Stimulated activated naive CD8-positive, alpha-beta T cell treated with anti-CD3 and anti-CD28 coated beads, Interleukin-15, amount 100 ng/mL, for 72 hours (primary cell): ENCODE results near the gene SH3RF3.

ENCODE experiments used
- ATAC-seq: fragments of 150-1000 bp; cut with Tn5 transposase; 2 replicates; pipeline ENCODE4 v1.10.0; 2021; ENCODE audit warnings: mild to moderate bottlenecking, moderate library complexity
- DNase-seq, 2 donors: peaks; one replicate each; pipeline ENCODE4 v3.0.0; 2021 to 2022
- H3K27ac Mint-ChIP-seq, 2 donors: one replicate each; pipeline ENCODE4 v1.8.0; 2022; ENCODE audit warnings: mild to moderate bottlenecking in 2 of 2, mixed read lengths in 2 of 2, moderate library complexity in 2 of 2
- H3K27me3 Mint-ChIP-seq: one replicate; pipeline ENCODE4 v1.8.0; 2022; ENCODE audit warnings: mixed read lengths
- H3K4me1 Mint-ChIP-seq: one replicate; pipeline ENCODE4 v1.8.0; 2022; ENCODE audit warnings: mild to moderate bottlenecking, mixed read lengths
- H3K4me3 Mint-ChIP-seq, 2 donors: one replicate each; pipeline ENCODE4 v1.8.0; 2022; ENCODE audit warnings: mild to moderate bottlenecking in 2 of 2, mixed read lengths in 2 of 2, moderate library complexity in 1 of 2
- H3K9me3 Mint-ChIP-seq, 2 donors: one replicate each; pipeline ENCODE4 v1.8.0; 2022; ENCODE audit warnings: mixed read lengths in 2 of 2

SH3RF3 gene

GRCh38 chr2:109141727-109142283 lies 12.8 kb downstream of the SH3RF3 start:
- Mint-ChIP-seq H3K4me3 (no peak overlapping the region), H3K4me1 (peaks cover 65% of the 10 kb centered on the region), H3K9me3 (no peaks in the 10 kb centered on the region), H3K27me3 (no peaks in the 10 kb centered on the region), H3K27ac (no peak overlapping the region)
- DNase-seq (no peak), ATAC-seq (no peak)

GRCh38 chr2:109142416-109143210 lies 13.6 kb downstream of the SH3RF3 start:
- ATAC-seq (no peak), DNase-seq (no peak)
- no peaks in the 10 kb centered on the region for H3K9me3 Mint-ChIP-seq
- no peak overlapping the region for H3K4me3 Mint-ChIP-seq
- peak overlapping the region in 1 of 2 donors; percentile 54 for H3K27ac Mint-ChIP-seq
- no peaks in the 10 kb centered on the region for H3K27me3 Mint-ChIP-seq
- H3K4me1 Mint-ChIP-seq, result peaks cover 60% of the 10 kb centered on the region

GRCh38 chr2:109143214-109144187 lies 14.5 kb downstream of the SH3RF3 start:
- DNase-seq (peak in 1 of 2 donors; percentile 39), ATAC-seq (peak; percentile 82)
- no peaks in the 10 kb centered on the region for H3K27me3 Mint-ChIP-seq
- no peaks in the 10 kb centered on the region for H3K9me3 Mint-ChIP-seq
- no peak overlapping the region for H3K27ac Mint-ChIP-seq
- peaks cover 53% of the 10 kb centered on the region for H3K4me1 Mint-ChIP-seq
- H3K4me3 Mint-ChIP-seq, result peak overlapping the region in 1 of 2 donors; percentile 25

DNA sequence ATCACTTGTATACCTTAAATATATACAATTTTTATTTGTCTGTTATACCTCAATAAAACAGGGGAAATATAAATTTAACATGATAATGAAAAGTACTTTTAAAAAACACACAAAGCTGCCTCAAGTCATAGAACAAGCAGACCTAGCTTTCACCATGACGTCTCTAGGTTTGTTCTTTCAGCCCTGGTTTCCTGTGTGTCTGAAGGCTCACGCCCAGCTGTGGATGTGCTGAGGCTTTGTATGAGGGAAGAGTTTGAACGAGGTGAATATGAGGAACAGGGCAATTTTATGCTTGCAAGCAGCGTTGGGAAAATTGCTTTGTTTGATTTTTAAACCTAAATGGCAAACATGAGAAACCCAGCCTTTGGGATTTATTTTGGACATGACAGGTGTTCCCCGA lies 15.3 kb downstream of the SH3RF3 start:
- peaks cover 52% of the 10 kb centered on the region for H3K4me1 Mint-ChIP-seq
- H3K27ac Mint-ChIP-seq, result no peak overlapping the region
- no peak overlapping the region for H3K4me3 Mint-ChIP-seq
- DNase-seq (no peak), ATAC-seq (peak; percentile 48)
- no peaks in the 10 kb centered on the region for H3K9me3 Mint-ChIP-seq
- H3K27me3 Mint-ChIP-seq, result no peaks in the 10 kb centered on the region

- no peak for DNase-seq
- no peak overlapping the region for H3K4me3 Mint-ChIP-seq
- no peaks in the 10 kb centered on the region for H3K9me3 Mint-ChIP-seq
- ATAC-seq, result no peak
- peaks cover 53% of the 10 kb centered on the region for H3K4me1 Mint-ChIP-seq
- H3K27me3 Mint-ChIP-seq, result no peaks in the 10 kb centered on the region
- H3K27ac Mint-ChIP-seq, result no peak overlapping the region
Measured at GRCh38 chr2:109144721-109145120, 15.7 kb downstream of the SH3RF3 start.

GRCh38 chr2:109145286-109145685 lies 16.3 kb downstream of the SH3RF3 start:
- Mint-ChIP-seq H3K27me3 (no peaks in the 10 kb centered on the region), H3K4me3 (no peak overlapping the region), H3K27ac (peak overlapping the region in 1 of 2 donors; percentile 18), H3K9me3 (no peaks in the 10 kb centered on the region), H3K4me1 (peaks cover 53% of the 10 kb centered on the region)
- ATAC-seq (no peak), DNase-seq (no peak)

GRCh38 chr2:109147405-109147804 lies 18.4 kb downstream of the SH3RF3 start:
- H3K4me1 Mint-ChIP-seq, result peaks cover 56% of the 10 kb centered on the region
- H3K27ac Mint-ChIP-seq, result no peak overlapping the region
- H3K9me3 Mint-ChIP-seq, result no peaks in the 10 kb centered on the region
- H3K27me3 Mint-ChIP-seq, result no peaks in the 10 kb centered on the region
- no peak for ATAC-seq
- no peak for DNase-seq
- no peak overlapping the region for H3K4me3 Mint-ChIP-seq

DNA sequence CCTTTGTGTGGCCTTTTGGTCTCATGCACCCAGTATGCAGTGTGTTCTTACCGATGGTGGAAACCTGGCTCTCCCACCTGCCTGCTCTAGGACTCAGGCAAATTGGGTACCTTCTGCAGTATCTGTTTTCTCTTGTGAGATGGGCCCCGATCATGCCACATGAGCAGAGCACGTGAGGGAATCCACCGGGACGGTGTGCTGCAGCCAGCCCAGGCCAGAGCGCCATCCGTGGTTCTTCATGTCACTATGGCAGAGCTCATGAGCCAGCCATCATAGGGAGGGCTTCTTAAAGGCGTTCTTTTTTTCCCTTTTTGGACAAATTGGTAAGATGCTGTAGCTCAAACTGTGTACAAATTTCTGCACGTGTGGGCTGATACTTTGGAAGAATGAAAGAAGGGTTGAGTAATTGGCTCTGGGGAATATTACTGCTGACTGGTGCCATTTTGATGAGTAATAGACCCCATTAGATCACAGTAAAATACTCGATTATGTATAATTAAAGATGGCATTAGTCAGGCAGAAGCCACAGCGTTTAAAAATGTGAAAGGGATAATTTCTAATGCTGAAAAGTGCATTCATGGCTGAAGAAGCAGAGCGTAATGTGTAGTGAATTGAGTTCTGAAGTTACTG lies 19.2 kb downstream of the SH3RF3 start:
- H3K27me3 Mint-ChIP-seq, result no peaks in the 10 kb centered on the region
- peaks cover 49% of the 10 kb centered on the region for H3K4me1 Mint-ChIP-seq
- H3K27ac Mint-ChIP-seq, result no peak overlapping the region

GRCh38 chr2:109148991-109149645 lies 20.1 kb downstream of the SH3RF3 start:
- H3K9me3 Mint-ChIP-seq, result no peaks in the 10 kb centered on the region
- H3K4me3 Mint-ChIP-seq, result no peak overlapping the region
- H3K27ac Mint-ChIP-seq, result no peak overlapping the region
- H3K27me3 Mint-ChIP-seq, result no peaks in the 10 kb centered on the region
- peaks cover 45% of the 10 kb centered on the region for H3K4me1 Mint-ChIP-seq
- ATAC-seq (no peak), DNase-seq (no peak)

More for the DNA sequence above, 19.2 kb downstream of the SH3RF3 start:
- ATAC-seq (no peak), DNase-seq (no peak)
- Mint-ChIP-seq H3K9me3 (no peaks in the 10 kb centered on the region), H3K4me3 (no peak overlapping the region)

DNA sequence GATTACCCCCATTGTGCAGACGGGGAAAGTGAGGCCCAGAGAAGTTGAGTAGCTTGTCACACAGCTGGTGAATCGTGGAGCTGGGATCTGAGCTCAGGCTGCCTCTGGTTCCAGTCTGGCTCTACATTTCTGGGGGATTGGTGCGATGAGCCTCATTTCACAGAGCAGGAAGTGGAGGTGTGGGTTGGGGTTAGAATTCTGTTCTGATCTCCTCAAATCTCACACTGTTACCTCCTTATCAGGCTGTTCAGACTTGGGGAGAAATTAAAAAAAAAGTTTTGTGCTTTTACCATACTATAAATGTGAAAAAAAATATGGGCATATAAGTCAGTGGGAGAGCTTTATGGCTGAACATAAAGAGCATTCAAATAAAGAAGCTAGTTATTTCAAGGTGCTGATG lies 21.6 kb downstream of the SH3RF3 start:
- no peak overlapping the region for H3K27ac Mint-ChIP-seq
- H3K27me3 Mint-ChIP-seq, result no peaks in the 10 kb centered on the region
- no peaks in the 10 kb centered on the region for H3K9me3 Mint-ChIP-seq
- H3K4me3 Mint-ChIP-seq, result no peak overlapping the region
- ATAC-seq (no peak), DNase-seq (no peak)
- peaks cover 45% of the 10 kb centered on the region for H3K4me1 Mint-ChIP-seq

GRCh38 chr2:109151519-109151918 lies 22.5 kb downstream of the SH3RF3 start:
- Mint-ChIP-seq H3K27me3 (no peaks in the 10 kb centered on the region), H3K27ac (no peak overlapping the region), H3K4me1 (peaks cover 51% of the 10 kb centered on the region), H3K9me3 (no peaks in the 10 kb centered on the region), H3K4me3 (no peak overlapping the region)
- ATAC-seq (no peak), DNase-seq (no peak)

DNA sequence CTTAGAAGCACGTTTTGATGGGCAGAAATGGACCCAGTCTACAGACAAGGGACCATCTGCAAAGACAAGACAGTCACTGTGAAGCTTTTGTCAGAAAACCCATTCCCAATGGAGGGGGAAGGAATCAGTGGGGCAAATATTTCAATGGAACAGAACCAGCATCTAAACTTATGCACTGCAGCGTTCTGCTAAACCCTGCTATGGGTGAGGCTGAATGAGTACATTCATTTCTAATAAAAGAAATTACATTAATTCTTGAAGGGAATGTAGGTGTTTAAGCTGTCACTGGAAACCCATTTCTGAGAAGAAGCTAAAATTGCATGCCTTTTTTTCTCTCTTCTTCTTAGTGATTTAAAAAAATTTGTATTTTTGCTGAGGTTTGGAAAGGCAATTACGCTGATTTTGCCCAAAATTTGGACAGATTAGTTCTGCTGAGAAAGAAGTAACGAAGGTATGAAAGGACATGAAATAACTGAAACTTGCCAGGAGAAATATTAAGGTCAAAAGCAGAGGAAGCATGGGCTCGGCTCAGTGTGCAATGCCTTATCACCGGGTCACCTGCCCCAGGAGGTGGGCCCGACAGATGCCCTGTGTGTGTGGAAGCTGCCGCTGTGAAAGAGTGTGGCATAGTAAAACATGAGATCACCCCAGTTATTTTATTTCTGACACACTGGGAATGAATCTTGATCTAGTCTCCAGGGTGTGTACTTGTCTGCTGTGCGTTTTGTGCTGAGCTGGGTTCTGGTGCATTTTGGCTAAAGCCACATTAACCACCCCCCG lies 24.2 kb downstream of the SH3RF3 start:
- ATAC-seq (no peak), DNase-seq (no peak)
- Mint-ChIP-seq H3K27me3 (no peaks in the 10 kb centered on the region), H3K27ac (no peak overlapping the region), H3K4me1 (peaks cover 52% of the 10 kb centered on the region), H3K9me3 (no peaks in the 10 kb centered on the region), H3K4me3 (no peak overlapping the region)

- ATAC-seq, result no peak
- H3K27ac Mint-ChIP-seq, result no peak overlapping the region
- H3K4me1 Mint-ChIP-seq, result peaks cover 58% of the 10 kb centered on the region
Measured at GRCh38 chr2:109153807-109154206, 24.8 kb downstream of the SH3RF3 start.

GRCh38 chr2:109154226-109154625 lies 25.2 kb downstream of the SH3RF3 start:
- no peaks in the 10 kb centered on the region for H3K9me3 Mint-ChIP-seq
- no peak overlapping the region for H3K27ac Mint-ChIP-seq
- no peak overlapping the region for H3K4me3 Mint-ChIP-seq
- DNase-seq (no peak), ATAC-seq (no peak)
- peaks cover 58% of the 10 kb centered on the region for H3K4me1 Mint-ChIP-seq
- H3K27me3 Mint-ChIP-seq, result no peaks in the 10 kb centered on the region

More at GRCh38 chr2:109153807-109154206, 24.8 kb downstream of the SH3RF3 start:
- no peaks in the 10 kb centered on the region for H3K27me3 Mint-ChIP-seq
- H3K4me3 Mint-ChIP-seq, result no peak overlapping the region
- no peaks in the 10 kb centered on the region for H3K9me3 Mint-ChIP-seq
- no peak for DNase-seq
